WI38 (cell line): ENCODE measurements around the gene ASMTL.
A peak's percentile ranks its signal among the peaks of the same experiment; 100 is the strongest.
"Not testable (repeated sequence)": the region's sequence is repeated elsewhere in the genome, so short reads cannot be mapped to it uniquely, and the experiment has no call there.

Source experiments
- H3K4me3 ChIP-seq: 2 replicates; pipeline ENCODE4 v1.5.1; 2011; ENCODE audit warnings: low read depth, mild to moderate bottlenecking, control low read depth, low read length
- CTCF ChIP-seq: IDR thresholded peaks from 2 replicates; pipeline ENCODE4 v1.5.1; 2012; ENCODE audit warnings: low read depth, mild to moderate bottlenecking, control low read depth, low read length

Gene ASMTL

GRCh38 chrX:1486177-1486576 is 33.5 kb upstream of the ASMTL start:
- TF ChIP-seq CTCF: no peak

GRCh38 chrX:1485033-1485432 is 32.3 kb upstream of the ASMTL start:
- TF ChIP-seq CTCF: no peak
- H3K4me3 ChIP-seq: no peak overlapping the region

More at GRCh38 chrX:1486177-1486576, 33.5 kb upstream of the ASMTL start:
- no peak overlapping the region for H3K4me3 ChIP-seq

- no peak for TF ChIP-seq CTCF
- no peak overlapping the region for H3K4me3 ChIP-seq
These were observed 31.9 kb upstream of the ASMTL start for GRCh38 chrX:1484638-1485019.

- no peak for TF ChIP-seq CTCF
- H3K4me3 ChIP-seq: no peak overlapping the region
These were observed 31.3 kb upstream of the ASMTL start for GRCh38 chrX:1483843-1484637.

- not testable (repeated sequence) for H3K4me3 ChIP-seq
These were observed 29.8 kb upstream of the ASMTL start for GRCh38 chrX:1482530-1482928.

GRCh38 chrX:1481636-1482529 is 29.2 kb upstream of the ASMTL start:
- peak overlapping the region; percentile 31 for H3K4me3 ChIP-seq
- TF ChIP-seq CTCF: no peak

- TF ChIP-seq CTCF: no peak
- no peak overlapping the region for H3K4me3 ChIP-seq
These were observed 27.5 kb upstream of the ASMTL start for GRCh38 chrX:1480082-1480785.
